ENCODE measurements around the gene CIAO2A. TPM values are rescaled to one million over a fixed set of nuclear protein-coding genes. Genes with fewer than 3 reads are reported as not detected.

Gene CIAO2A
- total and polyA plus RNA-seq, 4 donors, result 40.4 to 95.6 (median 82.8) TPM

DNA sequence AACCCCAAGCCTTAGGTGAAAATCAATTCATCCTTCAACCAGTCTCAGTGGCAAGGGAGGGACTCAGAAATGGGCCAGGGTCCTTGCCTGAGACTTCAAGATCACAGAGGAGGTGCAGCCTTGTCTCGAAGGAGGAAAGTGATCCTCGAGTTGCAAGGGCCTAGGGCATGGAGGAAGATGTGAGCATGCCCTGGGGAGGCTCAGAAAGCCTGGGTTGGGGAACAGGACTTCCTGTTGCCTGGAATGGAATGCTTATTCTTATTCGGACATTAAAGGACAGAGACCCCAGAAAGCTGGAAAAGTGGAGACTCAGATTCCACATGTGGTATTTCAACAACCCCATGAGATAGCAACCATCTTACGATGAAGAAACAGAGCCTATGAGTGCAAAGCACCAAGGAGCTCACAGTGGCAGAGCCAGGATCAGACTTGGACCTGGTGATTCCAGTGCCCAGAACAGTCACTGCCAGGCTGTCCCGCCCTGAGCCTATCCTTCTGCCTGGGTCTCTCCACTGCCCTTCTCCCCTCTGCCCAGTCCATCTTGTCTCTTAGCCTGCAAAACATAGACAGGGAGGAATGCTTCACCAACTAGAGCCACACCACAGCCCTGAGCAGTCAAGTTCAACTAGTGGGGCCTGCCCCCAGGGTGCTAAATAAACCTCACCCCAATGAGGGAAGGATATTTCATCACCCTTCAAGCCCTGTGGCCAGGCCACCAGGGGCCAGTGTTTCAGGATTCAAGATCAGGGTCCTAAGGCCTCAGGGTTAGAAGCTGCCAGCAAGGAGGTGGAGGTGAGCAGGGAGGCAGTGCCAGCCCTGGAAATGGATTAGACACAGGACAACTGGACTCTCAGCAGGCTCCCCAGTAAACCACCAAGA lies 69.2 kb downstream of the CIAO2A start:
- no peak overlapping the region for H3K4me3 ChIP-seq
- no peak for DNase-seq
- H3K27me3 ChIP-seq (ENCODE audit: control insufficient read depth in 3 of 3, insufficient read depth in 3 of 3, low read length in 2 of 3), result no peaks in the 10 kb centered on the region
- H3K4me1 ChIP-seq (ENCODE audit: control insufficient read depth in 5 of 5, insufficient read depth in 5 of 5, low read length in 5 of 5), result peaks cover 0 to 14% (median 0%) of the 10 kb centered on the region in 5 donors
- no peak overlapping the region for H3K9ac ChIP-seq (ENCODE audit: insufficient read depth in 1 of 2, low read length in 2 of 2)
- 67 to 75% methylated on average over 5 of the region's 5 CpGs for WGBS, 2 donors
- ATAC-seq (ENCODE audit: insufficient read depth, low FRiP score), result no peak
- H3K36me3 ChIP-seq (ENCODE audit: control insufficient read depth in 4 of 4, insufficient read depth in 4 of 4, low read length in 4 of 4), result peaks cover 0 to 7% (median under 1%) of the 10 kb centered on the region in 4 donors
- TF ChIP-seq, protein P1, sequence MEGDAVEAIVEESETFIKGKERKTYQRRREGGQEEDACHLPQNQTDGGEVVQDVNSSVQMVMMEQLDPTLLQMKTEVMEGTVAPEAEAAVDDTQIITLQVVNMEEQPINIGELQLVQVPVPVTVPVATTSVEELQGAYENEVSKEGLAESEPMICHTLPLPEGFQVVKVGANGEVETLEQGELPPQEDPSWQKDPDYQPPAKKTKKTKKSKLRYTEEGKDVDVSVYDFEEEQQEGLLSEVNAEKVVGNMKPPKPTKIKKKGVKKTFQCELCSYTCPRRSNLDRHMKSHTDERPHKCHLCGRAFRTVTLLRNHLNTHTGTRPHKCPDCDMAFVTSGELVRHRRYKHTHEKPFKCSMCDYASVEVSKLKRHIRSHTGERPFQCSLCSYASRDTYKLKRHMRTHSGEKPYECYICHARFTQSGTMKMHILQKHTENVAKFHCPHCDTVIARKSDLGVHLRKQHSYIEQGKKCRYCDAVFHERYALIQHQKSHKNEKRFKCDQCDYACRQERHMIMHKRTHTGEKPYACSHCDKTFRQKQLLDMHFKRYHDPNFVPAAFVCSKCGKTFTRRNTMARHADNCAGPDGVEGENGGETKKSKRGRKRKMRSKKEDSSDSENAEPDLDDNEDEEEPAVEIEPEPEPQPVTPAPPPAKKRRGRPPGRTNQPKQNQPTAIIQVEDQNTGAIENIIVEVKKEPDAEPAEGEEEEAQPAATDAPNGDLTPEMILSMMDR (IDR thresholded peaks at IDR 0.05; ENCODE audit: control extremely low read depth, extremely low read depth), result no peak
- peaks cover 0 to 4% (median 2%) of the 10 kb centered on the region in 4 donors for H3K9me3 ChIP-seq (ENCODE audit: control insufficient read depth in 4 of 4, insufficient read depth in 3 of 4, low read length in 3 of 4)
- peak overlapping the region in 1 of 2 donors; percentile 4 for H3K27ac ChIP-seq (ENCODE audit: low read depth in 1 of 2, low read length in 1 of 2)

DNA sequence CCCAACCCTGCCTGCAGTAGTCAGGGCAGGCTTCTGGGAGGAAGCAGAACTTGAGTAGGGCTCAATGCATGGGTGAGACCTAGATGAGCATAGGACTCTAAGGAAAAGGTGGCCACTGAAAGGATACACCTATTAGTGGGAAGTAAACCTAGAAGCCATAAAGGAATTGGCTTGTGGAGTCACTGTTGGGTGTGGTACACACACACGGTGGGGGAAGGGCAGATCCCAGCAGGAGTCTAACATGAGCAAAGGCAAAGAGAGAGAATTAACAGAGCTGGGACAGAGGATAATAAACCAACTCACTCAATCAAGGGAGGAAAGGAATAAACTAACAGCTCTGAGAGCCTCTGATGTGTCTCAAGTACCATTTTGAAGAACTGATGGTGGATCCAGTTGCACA lies 70.4 kb downstream of the CIAO2A start:
- WGBS, 2 donors, result 67 to 86% methylated on average over 1 of the region's 1 CpG
- Histone ChIP-seq H3K9me3 (ENCODE audit: control insufficient read depth in 4 of 4, insufficient read depth in 3 of 4, low read length in 3 of 4) (peaks cover 0 to 4% (median 2%) of the 10 kb centered on the region in 4 donors), H3K36me3 (ENCODE audit: control insufficient read depth in 4 of 4, insufficient read depth in 4 of 4, low read length in 4 of 4) (peaks cover 0 to 7% (median under 1%) of the 10 kb centered on the region in 4 donors), H3K4me1 (ENCODE audit: control insufficient read depth in 5 of 5, insufficient read depth in 5 of 5, low read length in 5 of 5) (peaks cover 0 to 13% (median 0%) of the 10 kb centered on the region in 5 donors), H3K27me3 (ENCODE audit: control insufficient read depth in 3 of 3, insufficient read depth in 3 of 3, low read length in 2 of 3) (no peaks in the 10 kb centered on the region), H3K9ac (ENCODE audit: insufficient read depth in 1 of 2, low read length in 2 of 2) (no peak overlapping the region), H3K4me3 (no peak overlapping the region), H3K27ac (ENCODE audit: low read depth in 1 of 2, low read length in 1 of 2) (no peak overlapping the region)
- DNase-seq, result no peak
- TF ChIP-seq, protein P1 (IDR thresholded peaks at IDR 0.05; ENCODE audit: control extremely low read depth, extremely low read depth), result no peak
- ATAC-seq (ENCODE audit: insufficient read depth, low FRiP score), result no peak

DNA sequence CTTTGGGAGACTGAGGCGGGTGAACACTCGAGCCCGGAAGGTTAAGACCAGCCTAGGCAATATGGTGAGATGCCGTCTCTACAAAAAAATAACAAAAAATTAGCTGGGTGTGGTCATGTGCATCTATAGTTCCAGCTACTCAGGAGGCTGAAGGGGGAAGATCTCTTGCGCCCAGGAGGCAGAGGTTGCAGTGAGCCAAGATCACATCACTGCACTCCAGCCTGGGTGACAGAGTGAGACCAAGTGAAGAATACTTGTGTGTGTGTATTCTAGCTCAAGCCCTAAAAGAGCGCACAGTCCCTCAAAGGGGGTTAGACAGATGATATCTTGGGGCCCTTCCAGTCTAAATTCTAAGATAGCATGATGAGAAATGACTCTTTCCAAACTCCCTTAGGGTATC lies 71.1 kb downstream of the CIAO2A start:
- Histone ChIP-seq H3K9me3 (ENCODE audit: control insufficient read depth in 4 of 4, insufficient read depth in 3 of 4, low read length in 3 of 4) (peaks cover 0 to 4% (median 2%) of the 10 kb centered on the region in 4 donors), H3K27ac (ENCODE audit: low read depth in 1 of 2, low read length in 1 of 2) (no peak overlapping the region), H3K4me1 (ENCODE audit: control insufficient read depth in 5 of 5, insufficient read depth in 5 of 5, low read length in 5 of 5) (peaks cover 0 to 15% (median 0%) of the 10 kb centered on the region in 5 donors), H3K36me3 (ENCODE audit: control insufficient read depth in 4 of 4, insufficient read depth in 4 of 4, low read length in 4 of 4) (peaks cover 0 to 7% (median under 1%) of the 10 kb centered on the region in 4 donors), H3K9ac (ENCODE audit: insufficient read depth in 1 of 2, low read length in 2 of 2) (no peak overlapping the region), H3K4me3 (no peak overlapping the region), H3K27me3 (ENCODE audit: control insufficient read depth in 3 of 3, insufficient read depth in 3 of 3, low read length in 2 of 3) (no peaks in the 10 kb centered on the region)
- ATAC-seq (ENCODE audit: insufficient read depth, low FRiP score), result no peak
- WGBS, 2 donors, result 96 to 98% methylated on average over 6 of the region's 6 CpGs
- TF ChIP-seq, protein P1 (IDR thresholded peaks at IDR 0.05; ENCODE audit: control extremely low read depth, extremely low read depth), result no peak
- DNase-seq, result no peak

Small RNA genes lying within 50 kb of the gene (small RNA-seq; reads per million reads assigned to genes)
- gene RF00019 (ENCODE audit: low replicate concordance), result not detected

Other genes starting within 250 kb of the CIAO2A start
- gene DAPK2, start 47.4 kb downstream of the CIAO2A start, total RNA-seq, result 10 to 100 TPM; 58.1 to 59.0 TPM
- gene DAPK2, start 47.4 kb downstream of the CIAO2A start, polyA plus RNA-seq, result 10 to 100 TPM; 20.5 to 40.1 TPM
- 100 to 1,000 TPM; 108 to 169 TPM for gene SNX1, start 2.1 kb upstream of the CIAO2A start, total RNA-seq
- 100 to 1,000 TPM in 1 of 2 donors, 10 to 100 TPM in 1; 70.6 to 109 TPM for gene SNX1, start 2.1 kb upstream of the CIAO2A start, polyA plus RNA-seq
- gene SNX22, start 57.9 kb upstream of the CIAO2A start, total RNA-seq, result 10 to 100 TPM in 1 of 2 donors, 1 to 10 TPM in 1; 3.4 to 20.3 TPM
- 10 to 100 TPM in 1 of 2 donors, 1 to 10 TPM in 1; 4.1 to 14.2 TPM for gene SNX22, start 57.9 kb upstream of the CIAO2A start, polyA plus RNA-seq
- 100 to 1,000 TPM; 213 to 721 TPM for gene PPIB, start 69.2 kb upstream of the CIAO2A start, total RNA-seq
- 1,000 to 10,000 TPM in 1 of 2 donors, 100 to 1,000 TPM in 1; 981 to 1,077 TPM for gene PPIB, start 69.2 kb upstream of the CIAO2A start, polyA plus RNA-seq